Gastrocnemius medialis (tissue), 4 donors: ENCODE measurements around the gene DNAAF5.

Source experiments
- POLR2A ChIP-seq, 2 donors: fragments of 450-650 bp; IDR thresholded peaks; one replicate each; pipeline ENCODE4 v1.6.1; 2017; ENCODE audit warnings: antibody characterized with exemption in 2 of 2, mild to moderate bottlenecking in 2 of 2, moderate library complexity in 2 of 2
- TF ChIP-seq, protein P1 (sequence below), 5 experiments: fragments of 450-650 bp in 3 of 5; fragments of 200-600 bp in 2 of 5; sonication (generic) in 2 of 5; IDR thresholded peaks in 4 of 5; conservative IDR thresholded peaks in 1 of 5; 1 replicate in 4 of 5; 2 replicates in 1 of 5; pipeline ENCODE4 v1.5.1; 2016 to 2019; ENCODE audit warnings: antibody characterized with exemption in 5 of 5, mild to moderate bottlenecking in 3 of 5, moderate library complexity in 3 of 5

DNA sequence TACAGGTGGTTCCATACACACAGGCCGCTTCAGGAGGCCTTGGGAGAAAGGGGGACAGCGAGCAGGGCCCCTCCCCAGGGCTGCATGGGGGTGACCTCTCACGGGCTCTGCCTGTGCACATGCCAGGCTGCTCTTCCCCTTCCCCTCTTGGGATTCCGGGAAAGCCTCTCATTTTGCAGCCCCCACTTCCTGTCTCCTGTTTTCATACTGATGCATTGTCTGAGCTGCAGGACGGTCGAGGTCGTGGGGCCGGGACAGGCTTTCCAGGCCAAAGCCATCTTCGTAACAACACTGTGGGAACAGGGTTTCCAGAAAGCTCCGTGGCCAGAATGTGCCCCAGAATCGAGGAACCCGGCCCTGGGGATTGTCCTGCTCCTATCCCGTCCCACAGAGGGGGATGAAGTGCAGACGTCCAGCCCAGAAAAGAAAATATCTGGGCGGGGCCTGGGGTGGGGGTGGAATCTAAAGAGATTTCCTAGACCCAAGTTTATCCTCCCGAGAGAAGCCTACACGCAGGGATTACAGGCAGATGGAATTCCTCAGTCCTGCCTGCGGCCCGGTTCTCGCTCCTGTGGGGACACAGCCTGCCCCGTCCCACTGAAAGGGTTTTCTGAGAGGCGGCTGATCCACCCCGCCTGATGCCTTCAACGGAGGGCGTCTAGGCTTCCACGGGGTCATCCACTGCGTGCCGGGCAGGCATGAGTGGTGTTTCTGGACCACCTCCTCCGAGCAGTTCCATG, 29.5 kb upstream of the DNAAF5 start:
- TF ChIP-seq, protein P1, sequence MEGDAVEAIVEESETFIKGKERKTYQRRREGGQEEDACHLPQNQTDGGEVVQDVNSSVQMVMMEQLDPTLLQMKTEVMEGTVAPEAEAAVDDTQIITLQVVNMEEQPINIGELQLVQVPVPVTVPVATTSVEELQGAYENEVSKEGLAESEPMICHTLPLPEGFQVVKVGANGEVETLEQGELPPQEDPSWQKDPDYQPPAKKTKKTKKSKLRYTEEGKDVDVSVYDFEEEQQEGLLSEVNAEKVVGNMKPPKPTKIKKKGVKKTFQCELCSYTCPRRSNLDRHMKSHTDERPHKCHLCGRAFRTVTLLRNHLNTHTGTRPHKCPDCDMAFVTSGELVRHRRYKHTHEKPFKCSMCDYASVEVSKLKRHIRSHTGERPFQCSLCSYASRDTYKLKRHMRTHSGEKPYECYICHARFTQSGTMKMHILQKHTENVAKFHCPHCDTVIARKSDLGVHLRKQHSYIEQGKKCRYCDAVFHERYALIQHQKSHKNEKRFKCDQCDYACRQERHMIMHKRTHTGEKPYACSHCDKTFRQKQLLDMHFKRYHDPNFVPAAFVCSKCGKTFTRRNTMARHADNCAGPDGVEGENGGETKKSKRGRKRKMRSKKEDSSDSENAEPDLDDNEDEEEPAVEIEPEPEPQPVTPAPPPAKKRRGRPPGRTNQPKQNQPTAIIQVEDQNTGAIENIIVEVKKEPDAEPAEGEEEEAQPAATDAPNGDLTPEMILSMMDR (IDR thresholded peaks at IDR 0.05 in 4 of 5, conservative IDR thresholded peaks at IDR 0.05 in 1 of 5), result no peak
- TF ChIP-seq POLR2A (IDR thresholded peaks at IDR 0.05), result no peak
